Progenitor cell of endocrine pancreas (in vitro differentiated cells): ENCODE measurements around the gene FER. TPM values are rescaled to one million over a fixed set of nuclear protein-coding genes. Genes with fewer than 3 reads are reported as not detected.

ENCODE experiments used
- DNase-seq: peaks from one replicate; pipeline ENCODE4 v3.0.0; 2021; ENCODE audit warnings: low spot score; ENCODE audit not compliant: unreplicated experiment
- H3K27ac Mint-ChIP-seq: 2 replicates; pipeline ENCODE4 v1.8.0; 2021; ENCODE audit warnings: mild to moderate bottlenecking, moderate library complexity, mixed read lengths
- H3K27me3 Mint-ChIP-seq: 2 replicates; pipeline ENCODE4 v1.8.0; 2021; ENCODE audit warnings: mixed read lengths
- H3K36me3 Mint-ChIP-seq: 2 replicates; pipeline ENCODE4 v1.8.0; 2022; ENCODE audit warnings: mixed read lengths; ENCODE audit not compliant: insufficient read depth
- H3K4me1 Mint-ChIP-seq: 2 replicates; pipeline ENCODE4 v1.8.0; 2021; ENCODE audit warnings: low read depth, mixed read lengths
- H3K4me3 Mint-ChIP-seq: 2 replicates; pipeline ENCODE4 v1.8.0; 2021; ENCODE audit warnings: low read depth, mild to moderate bottlenecking, moderate library complexity, mixed read lengths
- H3K9me3 Mint-ChIP-seq: 2 replicates; pipeline ENCODE4 v1.8.0; 2021; ENCODE audit warnings: low read depth, mixed read lengths
- total RNA-seq: library from RNA; stranded (reverse); gene quantifications from 2 replicates; pipeline ENCODE4 v1.2.1, GENCODE V29; 2021
- TF ChIP-seq, protein P1 (sequence below): fragments of 200-600 bp; sonication (generic); IDR thresholded peaks from one replicate; pipeline ENCODE4 v1.5.0; 2021; ENCODE audit warnings: antibody characterized with exemption, mild to moderate bottlenecking; ENCODE audit not compliant: unreplicated experiment

The FER gene
- total RNA-seq, 1 donor from 2014 or later = 34.8 TPM

DNA sequence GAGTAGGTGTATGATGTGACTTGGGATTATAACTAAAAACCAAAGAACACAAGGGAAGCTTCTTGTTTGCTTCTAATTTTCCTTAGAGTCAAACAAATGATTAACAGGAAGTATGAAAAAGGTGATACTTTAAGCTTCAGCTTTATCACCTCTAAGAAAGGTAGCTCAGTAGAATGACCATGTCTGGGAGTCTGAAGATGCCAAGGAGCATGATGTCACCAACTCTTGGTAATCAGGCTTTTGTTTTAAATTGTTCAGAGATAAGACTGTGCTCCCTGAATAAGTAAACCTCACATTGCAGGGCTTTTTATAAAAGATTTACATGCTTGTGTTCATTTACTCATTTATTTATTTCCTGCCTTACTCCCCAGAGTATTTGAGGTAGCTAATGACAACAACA lies 169.9 kb downstream of the FER start:
- Mint-ChIP-seq H3K4me1 (peaks cover 12% of the 10 kb centered on the region), H3K27me3 (no peaks in the 10 kb centered on the region), H3K27ac (peak overlapping the region; percentile 27), H3K4me3 (no peak overlapping the region), H3K9me3 (no peaks in the 10 kb centered on the region), H3K36me3 (no peaks in the 10 kb centered on the region)
- DNase-seq = no peak
- TF ChIP-seq, protein P1, sequence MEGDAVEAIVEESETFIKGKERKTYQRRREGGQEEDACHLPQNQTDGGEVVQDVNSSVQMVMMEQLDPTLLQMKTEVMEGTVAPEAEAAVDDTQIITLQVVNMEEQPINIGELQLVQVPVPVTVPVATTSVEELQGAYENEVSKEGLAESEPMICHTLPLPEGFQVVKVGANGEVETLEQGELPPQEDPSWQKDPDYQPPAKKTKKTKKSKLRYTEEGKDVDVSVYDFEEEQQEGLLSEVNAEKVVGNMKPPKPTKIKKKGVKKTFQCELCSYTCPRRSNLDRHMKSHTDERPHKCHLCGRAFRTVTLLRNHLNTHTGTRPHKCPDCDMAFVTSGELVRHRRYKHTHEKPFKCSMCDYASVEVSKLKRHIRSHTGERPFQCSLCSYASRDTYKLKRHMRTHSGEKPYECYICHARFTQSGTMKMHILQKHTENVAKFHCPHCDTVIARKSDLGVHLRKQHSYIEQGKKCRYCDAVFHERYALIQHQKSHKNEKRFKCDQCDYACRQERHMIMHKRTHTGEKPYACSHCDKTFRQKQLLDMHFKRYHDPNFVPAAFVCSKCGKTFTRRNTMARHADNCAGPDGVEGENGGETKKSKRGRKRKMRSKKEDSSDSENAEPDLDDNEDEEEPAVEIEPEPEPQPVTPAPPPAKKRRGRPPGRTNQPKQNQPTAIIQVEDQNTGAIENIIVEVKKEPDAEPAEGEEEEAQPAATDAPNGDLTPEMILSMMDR = no peak

DNA sequence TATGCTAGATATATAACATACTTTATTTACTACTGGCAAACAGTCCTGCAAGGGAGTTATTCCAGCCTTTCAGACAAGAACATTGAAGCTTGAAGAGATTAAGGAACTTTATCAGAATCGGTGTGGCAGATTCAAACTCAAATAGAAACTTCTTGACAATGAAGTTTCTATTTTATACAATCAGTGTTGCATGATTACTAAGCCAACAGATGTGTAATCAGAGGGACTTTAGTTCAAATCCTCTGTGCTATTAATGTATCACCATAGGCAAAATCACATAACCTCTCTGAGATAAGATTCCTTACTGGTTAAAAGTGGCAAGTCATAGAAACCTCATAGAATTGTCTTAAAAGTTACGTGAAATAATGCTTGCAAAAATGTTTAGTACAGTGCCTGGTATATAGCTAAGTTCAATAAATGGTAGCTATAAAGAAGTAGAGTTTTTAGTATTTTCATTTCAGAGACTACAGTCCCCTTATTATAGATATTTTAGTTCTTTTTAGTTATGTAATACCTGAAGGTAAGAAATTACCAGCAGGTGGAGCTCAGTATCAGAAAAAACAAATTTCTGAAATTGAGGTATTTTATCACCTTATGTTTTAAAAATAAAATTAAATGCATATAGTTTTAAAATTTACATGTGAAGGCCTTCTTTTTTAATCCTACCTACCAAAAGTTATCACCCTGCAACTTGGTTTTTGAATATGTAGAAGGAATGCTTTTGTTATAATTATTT lies 172.1 kb downstream of the FER start:
- H3K9me3 Mint-ChIP-seq = no peaks in the 10 kb centered on the region
- H3K4me3 Mint-ChIP-seq = no peak overlapping the region
- TF ChIP-seq, protein P1 = peak; percentile 39
- no peaks in the 10 kb centered on the region for H3K36me3 Mint-ChIP-seq
- no peaks in the 10 kb centered on the region for H3K27me3 Mint-ChIP-seq
- H3K4me1 Mint-ChIP-seq = peaks cover 16% of the 10 kb centered on the region
- DNase-seq = no peak
- H3K27ac Mint-ChIP-seq = no peak overlapping the region

DNA sequence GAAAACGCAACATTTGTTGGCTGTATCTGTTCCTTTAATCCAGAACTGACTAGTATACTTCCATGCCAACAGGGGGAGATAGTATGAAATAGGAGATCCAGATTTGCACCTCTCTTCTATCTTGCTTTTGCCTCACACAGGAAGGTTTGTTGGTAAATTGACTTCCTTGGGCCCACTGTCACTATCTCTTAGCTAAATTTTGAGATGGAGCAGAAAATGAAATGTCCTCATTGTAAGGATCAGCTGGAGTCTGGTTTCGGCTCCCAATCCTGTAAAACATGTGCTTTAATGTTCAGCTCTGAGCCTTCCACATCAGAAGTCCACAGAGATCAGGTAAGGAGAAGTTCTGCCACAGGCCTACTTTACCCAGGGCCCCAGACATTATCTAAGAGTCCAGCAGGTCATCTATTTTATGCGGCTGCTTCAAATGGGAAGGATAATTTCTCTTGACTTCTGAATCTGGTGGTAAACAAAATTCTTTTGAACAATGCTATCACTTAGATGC lies 176.8 kb downstream of the FER start:
- Mint-ChIP-seq H3K27ac (no peak overlapping the region), H3K4me1 (peaks cover 12% of the 10 kb centered on the region), H3K9me3 (peaks cover 3% of the 10 kb centered on the region), H3K27me3 (no peaks in the 10 kb centered on the region), H3K4me3 (no peak overlapping the region), H3K36me3 (peaks cover 4% of the 10 kb centered on the region)
- TF ChIP-seq, protein P1 = peak; percentile 24
- DNase-seq = no peak

DNA sequence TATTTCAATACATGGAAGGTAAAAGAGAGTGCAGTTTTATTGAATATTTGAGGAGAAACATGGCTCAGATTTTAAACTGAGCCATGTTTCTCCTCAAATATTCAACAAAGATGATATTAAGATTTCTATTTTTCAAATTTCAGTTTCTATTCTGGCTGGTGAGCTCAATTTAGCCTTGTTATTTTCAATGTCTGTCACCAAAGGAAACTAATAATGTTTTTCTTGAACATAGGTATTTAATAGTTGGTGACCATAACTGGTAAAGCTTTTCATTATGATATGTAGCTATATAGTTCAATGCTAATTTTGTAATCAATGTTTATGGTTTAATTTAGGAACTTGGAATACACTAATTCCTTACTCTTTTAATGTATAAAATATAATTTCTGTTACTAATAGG lies 177.4 kb downstream of the FER start:
- Mint-ChIP-seq H3K36me3 (peaks cover 4% of the 10 kb centered on the region), H3K4me3 (no peak overlapping the region), H3K9me3 (peaks cover 3% of the 10 kb centered on the region), H3K27me3 (no peaks in the 10 kb centered on the region), H3K4me1 (peaks cover 9% of the 10 kb centered on the region), H3K27ac (no peak overlapping the region)
- no peak for DNase-seq
- TF ChIP-seq, protein P1 = no peak

DNA sequence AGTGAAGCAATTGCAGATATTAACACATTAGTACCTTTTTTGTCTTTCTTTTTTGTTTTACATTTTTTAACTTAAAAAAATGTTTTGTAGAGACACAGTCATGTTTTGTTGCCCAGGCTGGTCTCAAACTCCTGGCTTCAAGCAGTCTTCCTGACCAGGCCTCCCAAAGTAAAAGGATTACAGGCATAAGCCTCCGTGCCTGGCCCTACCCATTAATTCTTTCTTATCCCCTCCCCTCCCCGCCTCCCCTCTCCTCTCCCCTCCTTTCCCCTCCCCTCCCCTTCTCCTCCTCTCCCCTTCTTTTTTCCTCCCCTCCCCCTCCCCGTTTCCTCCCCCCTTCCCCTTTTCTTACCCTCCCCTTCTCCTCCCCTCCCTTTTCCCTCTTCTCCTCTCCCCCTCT lies 182.4 kb downstream of the FER start:
- TF ChIP-seq, protein P1 = no peak
- DNase-seq = no peak
- Mint-ChIP-seq H3K27me3 (no peaks in the 10 kb centered on the region), H3K4me1 (peaks cover 12% of the 10 kb centered on the region), H3K4me3 (no peak overlapping the region), H3K36me3 (peaks cover 17% of the 10 kb centered on the region), H3K27ac (no peak overlapping the region), H3K9me3 (peaks cover 18% of the 10 kb centered on the region)
